ENCODE results near the gene ACTL10. TPM values are rescaled to one million over a fixed set of nuclear protein-coding genes. Genes with fewer than 3 reads are reported as not detected.
A peak's percentile ranks its signal among the peaks of the same experiment; 100 is the strongest.

Gene ACTL10
- total and polyA plus RNA-seq, 2 of the 4 experiments (the other 2 are of a cell fraction), result 0.18 to 0.43 TPM

- 0% methylated on average over 18 of the region's 29 CpGs; no CpG with 5 or more reads in 1 of the 2 experiments for WGBS, 2 experiments (ENCODE audit: extremely low coverage in 2 of 2, insufficient read length in 1 of 2)
- H3K4ac ChIP-seq (ENCODE audit: low read depth, low read length), result peak overlapping the region; percentile 96
- peak overlapping the region; percentile 88 for H2AFZ ChIP-seq (replicated peaks; ENCODE audit: low read length, poor library complexity)
- H4K20me1 ChIP-seq (ENCODE audit: insufficient read depth, low read length), result peaks cover 16% of the 10 kb centered on the region; the same call in 1 of the 2 replicates
- H3K14ac ChIP-seq (replicated peaks; ENCODE audit: low read depth, low read length), result peak overlapping the region; percentile 100
- intact Hi-C loops (cut with micrococcal nuclease), result no loop called here
- H3K9me3 ChIP-seq (ENCODE audit: control insufficient read depth, insufficient read depth, low read length), result no peaks in the 10 kb centered on the region
- H3K27ac ChIP-seq (ENCODE audit: insufficient read depth, low read length), result peak overlapping the region; percentile 78
- peak overlapping the region; percentile 71 for H2BK120ac ChIP-seq (ENCODE audit: low read depth, low read length)
- H3K27me3 ChIP-seq (ENCODE audit: control insufficient read depth, insufficient read depth, low read length), result no peaks in the 10 kb centered on the region
- peak overlapping the region; percentile 40; the same call in 1 of the 2 replicates for H2BK20ac ChIP-seq (ENCODE audit: low read depth, low read length)
- H3K23ac ChIP-seq (ENCODE audit: low read depth, low read length), result peak overlapping the region; percentile 96
- H2AK5ac ChIP-seq (ENCODE audit: low read depth, low read length), result peak overlapping the region; percentile 98
- peak overlapping the region; percentile 69 for H3K18ac ChIP-seq (ENCODE audit: low read depth, low read length)
- dilution Hi-C loops (cut with HindIII; ENCODE audit: low sequenced_read_pairs, unreplicated experiment), result no loop called here
- peak overlapping the region; percentile 94 for H3K4me3 ChIP-seq (ENCODE audit: insufficient read depth, low read depth, low read length)
- in situ Hi-C loops (cut with MboI; ENCODE audit: low sequenced_read_pairs), result no loop called here
- peak overlapping the region; percentile 70 for H2BK5ac ChIP-seq (ENCODE audit: low read depth, low read length, poor library complexity, severe bottlenecking)
- H4K91ac ChIP-seq (ENCODE audit: insufficient read depth, low read depth, low read length), result peak overlapping the region; percentile 81
- peaks cover 18% of the 10 kb centered on the region for H3K9me1 ChIP-seq (ENCODE audit: insufficient read depth, low read length)
- peak overlapping the region; percentile 97 for H2AK9ac ChIP-seq (replicated peaks; ENCODE audit: low read depth, low read length, poor library complexity)
- TF ChIP-seq MAZ (IDR thresholded peaks at IDR 0.05; ENCODE audit: borderline replicate concordance, low read depth, low read length), result peak; percentile 66
- TF ChIP-seq NFE2L2 (IDR thresholded peaks at IDR 0.05; ENCODE audit: low read depth, low read length), result peak; percentile 42; the same call in 1 of the 2 replicates
- TF ChIP-seq RFX5 (IDR thresholded peaks at IDR 0.05; ENCODE audit: low read depth, low read length), result no peak
- TF ChIP-seq FOS (IDR thresholded peaks at IDR 0.05; ENCODE audit: low read depth, low read length), result 0 out of 2 replicates have a peak, but pooled peaks have one; percentile 8
- TF ChIP-seq CHD1 (IDR thresholded peaks at IDR 0.05; ENCODE audit: low read depth, low read length), result no peak
- POLR2A ChIA-PET (ENCODE audit: unreplicated experiment), result interaction anchor here (0.6 kb wide), 1 partner anchor 254 kb away, joined by 4 read pairs; no protein-coding TSS in a partner anchor
- H3K9ac ChIP-seq (ENCODE audit: low read depth, low read length), result peak overlapping the region; percentile 99
- peaks cover 10% of the 10 kb centered on the region for H3K36me3 ChIP-seq (ENCODE audit: control insufficient read depth, insufficient read depth, low read length)
- no TSS peak for BruUV-seq (replicated peaks)
- CTCF ChIA-PET, result no interaction called here
- H3K79me1 ChIP-seq (ENCODE audit: low read depth in 1 of 2, low read length in 2 of 2), result peaks cover 8 to 55% of the 10 kb centered on the region in 2 experiments; a peak in 3 of 4 replicates
- H4K8ac ChIP-seq (ENCODE audit: low read depth in 2 of 2, low read length in 2 of 2), result peak overlapping the region; percentile 79
- peak overlapping the region; percentile 80; the same call in 1 of the 3 replicates for H2BK15ac ChIP-seq (ENCODE audit: low read depth, low read length)
- peaks cover 27% of the 10 kb centered on the region for H3K4me1 ChIP-seq (ENCODE audit: control insufficient read depth, insufficient read depth, low read length)
- H4K5ac ChIP-seq (ENCODE audit: low read depth, low read length), result peak overlapping the region; percentile 78; the same call in 1 of the 2 replicates
- DNase-seq (peak; percentile 40), ATAC-seq (ENCODE audit: low read depth) (peak; percentile 65)
- peak overlapping the region; percentile 99 for H3K4me2 ChIP-seq (ENCODE audit: low read depth, low read length)
- peak overlapping the region; percentile 35; the same call in 1 of the 2 replicates for H3K56ac ChIP-seq (ENCODE audit: extremely low read depth, insufficient read depth, low read length)
Observed at GRCh38 chr20:33673410-33674293, 6.9 kb downstream of the ACTL10 start.
